G401.6 (cell line): ENCODE measurements around the gene KRT81.
"Not testable (repeated sequence)": the region's sequence is repeated elsewhere in the genome, so short reads cannot be mapped to it uniquely, and the experiment has no call there.

Source experiments
- FAIRE-seq: peaks from 2 replicates; lab custom pipeline; 2012; peaks lifted over from hg19 to GRCh38; lab: Jason Lieb, UNC

Gene KRT81

DNA sequence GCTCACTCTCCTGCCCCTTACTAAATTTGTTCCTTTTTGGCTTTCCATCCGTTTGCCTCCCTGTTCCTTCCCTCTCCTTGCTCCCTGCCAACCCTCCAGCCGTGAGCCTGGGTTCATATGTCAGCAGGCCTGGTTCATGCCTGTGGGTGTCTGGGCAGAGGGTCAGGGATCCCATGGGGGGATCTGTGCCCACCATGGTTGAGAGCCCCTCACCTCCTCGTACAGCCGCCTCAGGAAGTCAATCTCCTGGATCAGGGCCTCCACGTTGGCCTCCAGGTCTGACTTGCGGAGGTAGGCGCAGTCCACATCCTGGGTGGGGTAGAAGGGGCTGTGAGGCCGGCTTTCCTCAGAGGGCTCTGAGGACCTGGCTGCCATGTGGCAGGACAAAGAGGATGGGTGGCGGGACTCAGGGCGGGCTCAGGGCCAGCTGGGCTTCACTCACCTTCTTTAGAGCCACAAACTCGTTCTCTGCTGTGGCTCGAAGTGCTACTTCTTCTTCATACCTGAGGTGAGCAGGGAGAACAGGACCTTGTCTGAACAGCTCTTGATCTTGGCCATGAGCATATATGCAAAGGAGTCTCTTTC is 26.2 kb upstream of the KRT81 start:
- no peak for FAIRE-seq

DNA sequence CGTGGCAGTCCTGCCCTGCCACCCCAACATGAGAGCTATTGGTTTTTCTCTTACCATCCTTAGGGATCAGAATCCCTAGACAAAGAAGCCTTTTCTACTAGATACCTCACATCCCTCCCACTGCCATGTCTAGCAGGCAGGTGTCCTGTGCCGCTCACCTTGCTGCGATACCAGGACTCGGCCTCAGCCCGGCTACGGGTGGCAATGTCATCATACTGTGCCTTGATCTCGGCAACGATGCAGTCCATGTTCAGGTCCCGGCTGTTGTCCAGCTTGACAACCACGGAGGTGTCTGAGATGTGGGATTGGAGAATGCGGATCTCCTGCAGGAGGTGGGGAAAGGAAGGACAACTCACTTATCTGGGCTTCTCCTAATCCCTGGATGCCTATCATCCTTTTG is 25.4 kb upstream of the KRT81 start:
- FAIRE-seq, result no peak

DNA sequence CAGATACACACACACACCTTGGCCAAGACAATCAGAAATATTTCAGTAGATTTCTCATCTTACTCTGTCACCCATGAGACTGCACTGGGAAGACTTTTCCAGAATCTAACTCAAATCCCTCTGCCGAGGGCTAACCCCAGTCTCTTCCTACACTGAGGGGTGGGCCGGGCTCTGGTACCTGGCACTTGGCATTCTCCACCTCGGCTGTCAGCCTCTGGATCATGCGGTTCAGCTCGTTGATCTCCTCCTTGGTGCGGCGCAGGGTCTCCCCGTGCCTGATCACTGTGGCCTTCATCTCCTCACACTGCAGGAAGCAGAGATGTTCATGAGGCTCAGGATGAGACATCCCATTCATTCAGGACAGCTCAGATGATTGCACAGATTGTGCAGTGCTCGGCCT is 25.0 kb upstream of the KRT81 start:
- FAIRE-seq, result no peak

DNA sequence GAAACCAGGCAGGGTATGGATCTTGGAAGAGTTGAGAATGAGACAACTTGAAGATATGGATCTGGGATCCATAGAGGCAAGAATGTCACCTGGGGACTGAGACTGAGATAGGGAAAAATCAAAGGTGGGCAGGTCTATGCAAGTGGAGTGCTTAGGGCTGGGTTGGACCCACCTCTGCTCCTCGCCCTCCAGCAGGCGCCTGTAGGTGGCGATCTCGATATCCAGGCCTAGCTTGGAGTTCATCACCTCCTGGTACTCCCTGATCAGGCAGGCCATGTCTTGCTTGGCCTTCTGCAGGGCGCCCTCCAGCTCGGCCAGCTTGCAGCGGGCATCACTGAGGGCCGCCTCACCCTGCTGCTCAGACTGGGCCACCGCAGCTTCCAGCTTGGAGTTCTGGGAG is 24.4 kb upstream of the KRT81 start:
- not testable (repeated sequence) for FAIRE-seq

DNA sequence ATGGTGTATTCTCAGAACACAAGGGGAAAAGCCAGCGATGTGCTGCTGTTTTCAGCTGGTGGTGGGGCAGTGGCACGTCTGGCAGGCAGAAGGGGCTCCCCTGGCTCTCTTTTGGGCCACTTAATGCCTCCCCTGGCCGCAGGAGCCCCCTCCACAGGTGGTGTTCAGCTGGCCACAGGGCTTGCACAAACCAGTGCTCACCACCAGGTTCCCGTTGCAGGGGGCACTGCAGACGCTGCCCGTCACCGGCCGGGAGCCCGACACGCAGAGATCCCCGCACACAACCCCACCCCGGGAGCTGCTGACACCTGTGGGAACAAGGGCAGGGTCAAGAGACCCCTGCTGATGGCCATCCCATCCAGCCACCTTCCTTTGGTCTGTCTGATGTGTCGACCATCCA is 23.2 kb upstream of the KRT81 start:
- no peak for FAIRE-seq

DNA sequence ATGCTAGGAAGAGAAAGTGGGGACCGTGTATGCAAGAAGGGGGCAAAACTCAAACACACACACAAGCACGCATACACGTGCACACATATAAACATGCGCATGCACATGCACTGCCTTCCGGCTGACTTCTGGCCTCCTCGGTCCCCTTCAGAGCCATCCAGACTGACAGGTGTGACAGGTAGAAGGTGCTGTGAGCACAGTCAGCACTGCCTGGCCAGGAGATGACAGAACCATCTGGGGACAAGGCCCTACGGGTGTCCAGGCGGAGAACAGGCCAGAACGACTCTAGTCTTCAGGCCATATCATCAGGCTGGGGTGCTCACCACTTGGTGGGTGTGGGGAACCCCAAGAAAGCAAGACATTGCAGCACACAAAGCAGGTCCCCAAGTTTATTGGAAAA is 22.6 kb upstream of the KRT81 start:
- FAIRE-seq, result no peak

DNA sequence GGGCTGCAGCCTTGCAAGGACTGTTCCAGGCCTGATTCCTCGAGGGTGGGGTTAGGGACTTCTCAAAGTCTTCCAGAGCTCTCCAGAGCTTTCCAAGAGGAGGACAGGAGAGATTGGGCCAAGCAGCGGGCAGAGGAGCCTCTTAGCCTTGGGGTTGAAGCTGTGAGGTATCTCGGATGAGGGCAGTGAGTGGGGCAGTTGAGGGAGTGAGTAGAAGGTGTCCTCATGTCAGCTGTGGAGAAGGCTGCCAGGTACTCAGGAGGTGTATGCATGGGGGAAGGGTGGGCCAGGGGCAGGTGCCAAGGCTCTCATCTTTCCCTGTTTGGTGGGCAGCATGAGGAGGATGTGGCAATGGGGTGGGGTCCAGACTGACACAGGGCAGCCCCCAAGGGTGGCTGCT is 22.1 kb upstream of the KRT81 start:
- FAIRE-seq, result no peak

DNA sequence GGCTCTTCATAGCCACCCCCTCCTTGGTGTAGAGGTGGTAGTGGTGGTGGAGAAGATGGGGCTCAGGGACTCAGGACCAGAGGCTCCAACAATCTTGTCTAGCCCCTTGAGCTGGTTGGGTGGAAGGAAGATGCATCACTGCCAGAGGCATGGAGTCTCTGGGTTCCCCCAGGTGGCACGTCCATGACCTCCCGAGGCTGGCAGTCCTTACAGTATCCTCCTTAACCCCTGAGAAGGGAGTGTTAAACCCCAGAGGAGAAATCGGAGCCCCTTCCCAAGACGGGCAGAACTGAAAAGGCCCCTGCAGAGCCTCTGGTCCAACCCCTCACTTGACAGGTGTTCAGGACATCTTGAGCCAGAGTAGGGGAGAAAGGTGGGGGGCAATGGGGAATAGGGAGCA is 20.8 kb upstream of the KRT81 start:
- no peak for FAIRE-seq

DNA sequence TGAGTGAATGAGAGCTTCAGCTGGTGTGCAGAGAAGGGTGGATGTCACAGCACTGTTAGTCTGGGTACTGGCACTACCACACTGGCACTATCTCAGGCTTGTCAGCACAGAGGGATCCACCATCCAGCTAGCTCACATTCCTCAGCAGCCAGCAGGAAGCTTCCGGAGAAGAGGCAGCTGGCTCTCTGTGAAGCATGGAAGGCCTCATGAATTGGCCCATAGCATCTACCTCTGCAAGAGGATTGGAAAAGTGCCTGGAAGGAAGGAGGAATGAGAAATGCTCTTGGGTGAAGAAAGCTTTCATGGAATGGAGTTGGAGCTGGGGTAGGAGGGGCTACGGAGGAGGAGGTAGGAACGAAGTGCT is 19.9 kb upstream of the KRT81 start:
- FAIRE-seq, result no peak

DNA sequence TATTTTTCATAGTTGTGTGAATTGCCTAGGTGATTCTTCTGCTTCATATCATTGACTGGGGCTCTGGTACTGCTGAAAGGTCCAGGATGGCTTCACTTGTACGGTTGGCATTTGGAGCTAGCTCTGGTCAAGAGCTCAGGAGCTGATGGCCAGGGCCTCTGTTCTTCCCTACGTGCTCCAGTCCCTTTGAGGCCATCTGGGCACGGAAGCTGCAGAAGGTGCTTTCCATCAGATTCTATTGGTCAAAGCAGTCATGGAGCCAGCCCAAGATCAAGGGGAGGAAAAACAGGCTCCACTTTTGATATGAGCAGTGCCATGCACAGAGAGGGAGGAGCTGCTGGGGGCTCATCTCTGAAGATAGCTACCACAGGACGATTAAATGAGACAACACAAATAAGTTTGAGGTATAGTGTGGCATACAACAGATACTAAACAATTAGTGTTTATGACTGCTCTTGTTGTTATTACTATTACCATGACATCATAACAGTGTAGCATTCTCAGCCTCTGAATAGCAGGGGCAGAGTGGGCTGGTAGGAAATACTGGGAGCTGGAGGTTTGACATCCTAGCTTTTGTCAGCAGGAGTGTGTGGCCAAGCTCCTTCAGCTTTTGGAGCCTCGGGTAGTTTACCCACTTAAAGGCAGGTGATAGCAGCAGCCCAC is 19.4 kb upstream of the KRT81 start:
- no peak for FAIRE-seq

DNA sequence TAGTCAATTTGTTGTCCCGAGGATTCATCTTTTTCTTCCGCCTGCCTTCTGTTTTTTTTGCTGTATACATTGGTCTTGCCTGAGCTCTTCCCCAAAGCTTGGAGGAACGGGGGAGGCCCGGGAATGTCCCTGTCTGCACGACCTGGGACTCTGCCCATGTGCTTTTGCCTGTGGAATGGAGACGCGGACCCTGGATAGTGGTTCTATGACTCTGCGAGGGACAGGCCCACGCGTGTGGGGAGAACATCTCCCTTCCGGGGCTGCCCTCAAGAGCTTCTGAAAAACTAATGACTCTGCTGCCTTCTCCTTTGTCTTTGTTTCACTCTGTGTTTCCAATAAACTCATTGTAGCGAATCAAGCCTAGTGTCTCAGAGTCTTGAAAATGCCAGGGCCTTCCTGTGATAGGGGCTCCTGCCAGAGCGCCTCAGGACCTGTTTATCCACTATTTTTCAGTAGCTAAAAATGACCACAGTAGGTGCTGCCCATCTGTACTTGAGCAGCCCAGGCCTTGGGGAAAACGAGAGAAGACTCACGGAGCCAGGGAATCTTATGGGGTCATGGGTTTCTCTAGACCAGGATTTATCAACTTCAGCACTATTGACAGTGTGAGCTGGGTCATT is 17.6 kb upstream of the KRT81 start:
- FAIRE-seq, result no peak

DNA sequence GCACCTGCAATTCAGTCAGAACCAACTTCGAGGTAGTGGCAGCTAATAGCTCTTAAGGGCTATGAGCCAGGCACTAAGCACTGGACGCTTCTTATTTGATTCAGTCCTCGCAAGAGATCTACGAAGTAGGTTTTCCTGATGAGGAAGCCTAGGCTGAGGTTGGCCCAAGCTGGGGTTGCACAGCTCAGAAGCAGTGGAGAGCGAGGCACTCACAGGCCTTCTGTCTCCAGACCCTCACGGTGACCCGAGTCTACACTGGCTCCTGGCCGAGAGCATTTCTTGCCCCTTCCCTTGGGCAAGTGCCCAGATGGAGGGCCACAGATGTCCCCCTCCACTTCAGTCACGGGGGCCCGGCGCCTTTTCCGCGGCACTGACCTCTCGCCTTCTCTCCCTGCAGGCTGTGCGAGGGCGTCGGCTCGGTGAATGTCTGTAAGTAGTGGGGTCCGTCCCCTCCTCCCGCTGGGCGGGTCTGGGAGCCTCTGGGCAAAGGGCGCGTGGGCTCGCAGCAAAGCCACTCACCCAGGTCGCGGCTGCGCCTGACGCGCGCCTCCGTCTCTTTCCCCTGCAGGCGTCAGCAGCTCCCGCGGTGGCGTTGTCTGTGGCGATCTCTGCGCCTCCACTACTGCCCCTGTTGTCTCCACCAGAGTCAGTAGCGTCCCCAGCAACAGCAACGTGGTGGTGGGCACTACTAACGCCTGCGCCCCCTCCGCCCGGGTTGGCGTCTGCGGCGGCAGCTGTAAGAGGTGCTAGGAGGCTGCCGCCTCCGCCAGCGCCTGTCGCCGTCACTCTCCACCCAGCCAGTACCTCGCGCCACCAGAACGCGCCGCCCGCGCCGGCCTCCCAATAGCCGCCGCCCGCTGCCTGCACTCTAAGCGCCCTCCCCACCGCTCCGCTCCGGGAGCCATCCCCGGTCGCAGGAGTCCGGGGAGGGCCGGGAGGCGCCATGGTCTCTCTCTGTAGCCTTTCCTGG is 16.8 kb upstream of the KRT81 start:
- no peak for FAIRE-seq

DNA sequence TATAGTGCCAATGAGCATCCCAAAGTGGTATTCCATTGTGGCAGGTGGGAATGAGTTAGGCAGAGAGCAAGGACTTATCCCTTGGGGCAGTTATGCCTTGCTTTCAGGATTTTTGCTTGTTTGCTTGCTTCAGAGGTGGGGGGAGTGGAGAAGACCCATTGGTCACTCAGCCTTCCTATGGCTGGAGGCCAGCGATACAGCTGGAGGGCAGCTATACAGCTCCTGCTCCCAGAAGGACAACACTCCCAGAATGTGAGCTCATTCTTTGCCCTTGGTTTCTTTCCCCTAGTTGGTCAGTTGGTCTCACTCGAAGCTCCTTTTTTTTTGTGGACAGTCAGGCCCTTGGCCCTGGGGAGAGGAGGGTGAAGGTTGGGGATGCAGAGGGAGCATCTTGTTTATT is 15.4 kb upstream of the KRT81 start:
- FAIRE-seq, result no peak

DNA sequence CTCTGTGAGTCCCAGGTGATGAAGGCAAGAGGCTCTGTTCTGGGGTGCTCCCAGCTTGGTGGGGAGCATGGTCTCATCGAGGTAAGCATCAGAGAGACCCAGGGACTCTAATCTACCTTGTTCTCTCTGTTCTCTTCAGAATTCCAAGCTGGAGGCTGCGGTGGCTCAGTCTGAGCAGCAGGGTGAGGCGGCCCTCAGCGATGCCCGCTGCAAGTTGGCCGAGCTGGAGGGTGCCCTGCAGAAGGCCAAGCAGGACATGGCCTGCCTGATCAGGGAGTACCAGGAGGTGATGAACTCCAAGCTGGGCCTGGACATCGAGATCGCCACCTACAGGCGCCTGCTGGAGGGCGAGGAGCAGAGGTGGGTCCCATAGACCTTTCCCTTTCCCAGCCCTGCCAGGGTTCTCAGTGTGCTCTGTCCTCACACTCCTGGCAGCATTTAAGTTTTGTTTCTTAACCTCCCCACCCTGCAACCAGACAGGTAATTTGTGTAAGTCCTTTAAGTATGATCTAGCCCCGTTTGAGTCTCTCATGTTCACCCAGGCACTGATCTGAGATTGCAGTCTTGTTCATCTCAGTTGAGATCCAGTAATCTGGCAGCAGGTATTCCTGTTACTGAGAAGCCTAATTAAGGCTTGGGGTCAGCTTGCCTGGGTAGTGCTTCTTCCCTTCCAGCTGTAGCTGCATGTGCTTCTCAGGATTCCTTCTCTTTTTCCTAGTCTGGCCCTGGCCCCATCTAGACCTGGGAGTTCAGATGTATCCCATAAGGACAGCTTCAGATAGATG is 14.8 kb upstream of the KRT81 start:
- FAIRE-seq, result no peak

DNA sequence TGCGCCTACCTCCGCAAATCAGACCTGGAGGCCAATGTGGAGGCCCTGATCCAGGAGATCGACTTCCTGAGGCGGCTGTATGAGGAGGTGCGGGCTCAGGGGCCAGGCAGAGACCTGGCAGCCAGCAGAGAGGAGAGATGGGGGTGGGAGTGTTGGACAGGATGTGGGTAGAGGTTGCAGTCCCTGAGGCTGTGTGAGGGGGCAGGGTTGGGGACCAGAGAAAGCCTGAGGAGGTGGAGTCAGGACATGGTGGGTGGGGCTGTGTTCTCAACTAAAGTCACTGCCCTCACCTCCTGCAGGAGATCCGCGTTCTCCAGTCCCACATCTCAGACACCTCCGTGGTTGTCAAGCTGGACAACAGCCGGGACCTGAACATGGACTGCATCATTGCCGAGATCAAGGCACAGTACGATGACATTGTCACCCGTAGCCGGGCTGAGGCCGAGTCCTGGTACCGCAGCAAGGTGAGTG is 13.6 kb upstream of the KRT81 start:
- not testable (repeated sequence) for FAIRE-seq

DNA sequence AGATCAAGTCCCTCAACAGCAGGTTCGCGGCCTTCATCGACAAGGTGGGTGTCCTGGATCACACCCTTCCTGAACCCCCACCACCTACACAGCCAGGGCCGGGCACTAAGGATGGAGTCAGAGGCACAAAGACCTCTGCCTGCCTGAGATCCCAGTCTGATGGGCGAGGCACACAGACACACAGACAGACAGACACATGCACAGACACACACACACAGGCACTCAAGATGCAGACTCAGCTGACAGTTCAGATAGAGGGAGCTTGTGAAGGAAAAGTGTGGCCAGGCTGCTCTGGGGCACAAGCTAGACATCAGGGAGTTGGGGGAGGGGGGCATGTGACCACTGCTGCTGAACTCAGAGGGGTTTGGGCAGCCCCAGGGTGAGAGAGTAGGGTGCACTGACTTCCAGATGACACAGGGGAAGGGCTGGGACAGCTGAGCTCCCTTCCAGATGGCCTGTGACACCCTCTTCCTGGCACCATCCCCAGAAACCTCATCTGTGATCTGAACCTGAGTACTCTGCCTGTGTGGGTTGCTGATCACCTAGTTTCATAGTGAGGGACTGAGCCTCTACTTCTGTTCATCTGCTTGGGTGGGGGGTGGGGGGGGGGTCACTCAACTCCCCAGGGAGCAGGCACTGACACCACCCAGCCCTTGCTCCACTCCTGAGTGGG is 11.0 kb upstream of the KRT81 start:
- not testable (repeated sequence) for FAIRE-seq

DNA sequence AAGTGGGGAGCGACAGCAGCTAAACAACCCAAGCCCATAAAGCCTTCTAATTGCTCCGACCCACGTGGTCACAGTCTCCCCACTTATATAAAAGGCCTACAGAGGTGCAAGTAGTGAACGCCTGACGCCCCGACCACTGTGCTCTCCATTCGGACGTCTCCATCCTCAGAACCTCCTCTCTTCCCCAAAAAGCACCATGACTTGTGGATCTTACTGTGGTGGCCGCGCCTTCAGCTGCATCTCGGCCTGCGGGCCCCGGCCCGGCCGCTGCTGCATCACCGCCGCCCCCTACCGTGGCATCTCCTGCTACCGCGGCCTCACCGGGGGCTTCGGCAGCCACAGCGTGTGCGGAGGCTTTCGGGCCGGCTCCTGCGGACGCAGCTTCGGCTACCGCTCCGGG is 10.4 kb upstream of the KRT81 start:
- not testable (repeated sequence) for FAIRE-seq

DNA sequence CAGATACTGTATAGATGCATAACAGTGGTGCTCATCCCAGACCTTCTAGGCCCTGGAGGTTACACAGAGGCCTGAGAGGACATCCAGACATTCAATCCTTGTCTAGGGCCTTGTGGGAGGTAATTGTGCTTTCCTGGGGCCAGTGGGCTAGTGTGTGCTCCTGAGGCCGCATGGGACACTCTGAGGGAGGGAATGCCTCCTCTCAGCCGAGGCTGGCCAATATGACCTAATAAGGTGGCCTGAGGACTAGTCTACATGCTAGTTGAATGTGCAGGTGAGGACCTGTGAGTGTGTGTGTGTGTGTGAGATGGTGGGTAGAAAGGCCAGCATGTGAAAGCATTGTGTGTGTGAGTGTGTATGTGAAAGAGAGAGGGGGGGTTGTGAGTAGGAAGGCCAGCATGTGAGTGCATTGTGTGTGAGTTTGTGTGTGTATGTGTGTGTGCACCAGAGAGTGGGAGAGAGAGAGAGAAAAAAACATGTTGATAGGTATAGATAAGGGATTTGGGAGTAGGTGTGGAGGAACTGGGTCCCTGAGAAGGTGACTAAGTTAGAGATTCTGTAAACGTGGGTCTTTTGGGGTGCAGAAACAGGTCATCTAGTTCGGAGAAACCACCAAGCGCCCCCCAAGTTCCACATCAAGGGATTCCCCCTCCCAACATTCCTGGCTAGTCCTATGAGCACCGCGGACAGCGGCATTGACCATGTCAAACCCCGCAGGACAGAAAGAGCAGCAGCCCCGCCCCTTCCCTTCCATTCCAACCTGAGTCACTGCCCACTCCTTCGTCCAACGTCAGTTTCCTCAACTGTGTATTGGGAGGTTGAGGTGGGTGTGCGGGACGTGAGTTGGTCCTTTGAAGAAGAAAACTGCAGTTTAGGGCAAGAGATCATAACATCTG is 9.7 kb upstream of the KRT81 start:
- FAIRE-seq, result no peak

DNA sequence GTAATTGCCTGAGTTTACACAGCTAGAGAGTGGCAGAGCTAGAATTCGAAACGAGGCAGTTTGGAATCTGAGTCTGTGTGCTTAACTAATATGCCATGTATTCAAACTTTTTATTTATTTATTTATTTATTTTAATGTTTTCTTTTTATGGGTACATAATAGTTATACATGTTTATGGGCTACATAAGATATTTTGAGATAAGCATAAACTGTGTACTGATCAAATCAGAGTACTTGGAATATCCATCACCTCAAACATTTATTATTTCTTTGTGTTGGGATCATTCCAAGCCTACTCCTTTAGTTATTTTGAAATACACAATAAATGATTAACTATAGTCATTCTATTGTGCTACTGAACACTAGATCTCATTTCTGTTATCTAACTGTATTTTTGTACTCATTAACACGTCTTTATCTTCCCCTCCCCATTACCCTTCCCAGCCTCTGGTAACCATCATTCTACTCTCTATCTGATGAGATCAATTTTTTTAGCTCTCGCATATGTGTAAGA is 7.4 kb upstream of the KRT81 start:
- FAIRE-seq, result no peak

DNA sequence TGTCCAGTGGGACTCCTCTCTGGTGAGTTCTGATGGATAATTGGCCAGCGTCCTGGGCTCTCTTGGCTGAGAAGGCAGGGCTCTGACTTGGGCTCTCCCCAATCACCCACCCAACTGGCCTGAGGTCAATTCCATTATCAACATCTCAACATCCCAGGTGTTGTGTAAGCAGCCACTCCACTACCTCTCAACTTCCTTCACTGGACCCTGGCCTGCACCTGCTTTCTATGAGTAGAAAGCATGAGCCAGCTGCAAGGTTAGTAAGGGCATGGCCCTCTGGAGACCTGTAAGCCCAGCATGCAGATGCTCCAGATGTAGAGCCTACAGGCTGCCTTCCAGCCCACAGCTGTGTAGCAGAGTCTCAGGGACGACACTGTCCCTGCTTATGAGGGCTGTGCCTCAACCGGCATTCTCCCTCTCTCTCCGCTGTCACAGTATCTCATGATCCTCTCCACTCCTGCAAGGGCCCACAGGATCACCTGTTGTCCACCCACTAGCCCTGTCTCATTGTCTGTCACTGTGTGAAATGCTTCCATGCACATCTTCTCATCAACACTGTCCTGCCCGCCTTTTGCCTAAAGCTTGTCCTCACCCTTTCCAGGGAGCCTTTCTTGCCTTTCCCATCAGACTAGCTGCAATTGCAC is 5.4 kb upstream of the KRT81 start:
- no peak for FAIRE-seq
